Neural progenitor cell (in vitro differentiated cells): ENCODE results near the gene TSTD2. TPM values are rescaled to one million over a fixed set of nuclear protein-coding genes. Genes with fewer than 3 reads are reported as not detected.

ENCODE experiments used
- DNase-seq: peaks from one replicate; pipeline ENCODE4 v3.0.0-alpha.2; 2016; ENCODE audit warnings: low spot score
- H2AFZ ChIP-seq: fragments of 200-600 bp; sonication (generic); replicated peaks from 2 replicates; pipeline ENCODE4 v1.6.1; 2016; ENCODE audit warnings: antibody characterized with exemption
- H3F3A ChIP-seq: fragments of 200-600 bp; sonication (generic); 2 replicates; pipeline ENCODE4 v1.6.1; 2016; ENCODE audit warnings: antibody characterized with exemption, low read depth
- H3K27ac ChIP-seq: fragments of 200-600 bp; sonication (generic); 2 replicates; pipeline ENCODE4 v1.5.1; 2016; ENCODE audit warnings: mild to moderate bottlenecking
- H3K27me3 ChIP-seq: fragments of 200-600 bp; sonication (generic); 2 replicates; pipeline ENCODE4 v1.6.1; 2016; ENCODE audit warnings: mild to moderate bottlenecking, moderate library complexity
- H3K36me3 ChIP-seq: fragments of 200-600 bp; sonication (generic); 2 replicates; pipeline ENCODE4 v1.5.1; 2016
- H3K4me1 ChIP-seq: fragments of 200-600 bp; sonication (generic); 2 replicates; pipeline ENCODE4 v1.6.1; 2016; ENCODE audit warnings: mixed run types
- H3K4me2 ChIP-seq: fragments of 200-600 bp; sonication (generic); 2 replicates; pipeline ENCODE4 v1.6.1; 2016
- H3K4me3 ChIP-seq: fragments of 200-600 bp; sonication (generic); 2 replicates; pipeline ENCODE4 v1.5.1; 2016
- H3K79me2 ChIP-seq: fragments of 200-600 bp; sonication (generic); 2 replicates; pipeline ENCODE4 v1.6.1; 2016; ENCODE audit warnings: low read depth
- H3K9ac ChIP-seq: fragments of 200-600 bp; sonication (generic); 2 replicates; pipeline ENCODE4 v1.6.1; 2016
- H3K9me3 ChIP-seq: fragments of 200-600 bp; sonication (generic); 2 replicates; pipeline ENCODE4 v1.5.1; 2016; ENCODE audit warnings: low read depth
- H4K20me1 ChIP-seq: fragments of 200-600 bp; sonication (generic); 2 replicates; pipeline ENCODE4 v1.6.1; 2016; ENCODE audit warnings: low read depth
- H3K27ac Mint-ChIP-seq: 3 replicates; pipeline ENCODE4 v1.8.0; 2021; ENCODE audit warnings: mixed read lengths
- H3K27me3 Mint-ChIP-seq: 2 replicates; pipeline ENCODE4 v1.8.0; 2022; ENCODE audit warnings: low read depth, mild to moderate bottlenecking, inconsistent platforms, moderate library complexity, mixed read lengths; ENCODE audit not compliant: insufficient read depth
- H3K36me3 Mint-ChIP-seq: 3 replicates; pipeline ENCODE4 v1.8.0; 2021; ENCODE audit warnings: mixed read lengths
- H3K4me1 Mint-ChIP-seq: 3 replicates; pipeline ENCODE4 v1.8.0; 2021; ENCODE audit warnings: mixed read lengths
- H3K4me3 Mint-ChIP-seq: 3 replicates; pipeline ENCODE4 v1.8.0; 2021; ENCODE audit warnings: mild to moderate bottlenecking, moderate library complexity, mixed read lengths
- H3K9me3 Mint-ChIP-seq: 3 replicates; pipeline ENCODE4 v1.8.0; 2020; ENCODE audit warnings: mixed read lengths
- EZH2 ChIP-seq: fragments of 200-600 bp; sonication (generic); IDR thresholded peaks from 2 replicates; pipeline ENCODE4 v1.6.1; 2017; ENCODE audit warnings: antibody characterized with exemption, mild to moderate bottlenecking, moderate library complexity
- EZH2phosphoT487 ChIP-seq: fragments of 200-600 bp; sonication (generic); IDR thresholded peaks from 2 replicates; pipeline ENCODE4 v1.6.1; 2017; ENCODE audit warnings: antibody characterized with exemption
- total RNA-seq: library from RNA; depleted of rRNA; stranded (reverse); fragments of >200 nt; gene quantifications from 2 replicates; pipeline ENCODE4 v1.2.3, GENCODE V29; 2015; ENCODE audit warnings: low replicate concordance
- TF ChIP-seq, protein P1 (sequence below): fragments of 200-600 bp; sonication (generic); IDR thresholded peaks from 2 replicates; pipeline ENCODE4 v1.5.1; 2017; ENCODE audit warnings: antibody characterized with exemption, mild to moderate bottlenecking

Gene TSTD2
- total RNA-seq, 1 donor from 2014 or later: 45.4 TPM

DNA sequence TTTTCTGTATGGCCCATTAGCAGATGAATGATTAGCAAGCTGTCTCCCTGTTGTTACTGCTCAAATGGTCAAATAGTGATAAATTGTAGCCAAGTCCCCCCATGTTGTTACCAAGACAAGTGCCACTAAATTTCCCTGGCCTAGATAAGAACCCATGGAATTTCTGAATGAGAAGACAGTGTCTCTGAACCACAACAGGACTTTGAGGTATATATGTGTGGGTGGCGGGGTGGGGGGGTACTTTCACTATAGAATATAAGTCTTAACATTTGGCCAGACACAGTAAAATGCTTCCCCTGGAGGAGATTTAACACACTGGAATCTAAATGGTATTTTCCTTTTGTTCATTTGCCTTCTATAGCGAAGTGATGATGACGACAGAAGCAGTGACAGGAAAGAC lies 35.3 kb upstream of the TSTD2 start:
- Histone ChIP-seq H3K4me3 (no peak overlapping the region), H3K9me3 (no peaks in the 10 kb centered on the region), H3F3A (no peaks in the 10 kb centered on the region), H3K4me1 (no peaks in the 10 kb centered on the region), H3K27me3 (no peaks in the 10 kb centered on the region), H4K20me1 (no peaks in the 10 kb centered on the region), H3K4me2 (no peak overlapping the region), H3K9ac (no peak overlapping the region), H2AFZ (no peak overlapping the region), H3K79me2 (no peaks in the 10 kb centered on the region), H3K36me3 (peaks cover 16% of the 10 kb centered on the region), H3K27ac (no peak overlapping the region)
- Mint-ChIP-seq H3K4me1 (no peaks in the 10 kb centered on the region), H3K36me3 (peaks cover 26% of the 10 kb centered on the region), H3K9me3 (no peaks in the 10 kb centered on the region), H3K27ac (no peak overlapping the region), H3K4me3 (no peak overlapping the region), H3K27me3 (no peaks in the 10 kb centered on the region)
- DNase-seq: no peak
- TF ChIP-seq, protein P1, sequence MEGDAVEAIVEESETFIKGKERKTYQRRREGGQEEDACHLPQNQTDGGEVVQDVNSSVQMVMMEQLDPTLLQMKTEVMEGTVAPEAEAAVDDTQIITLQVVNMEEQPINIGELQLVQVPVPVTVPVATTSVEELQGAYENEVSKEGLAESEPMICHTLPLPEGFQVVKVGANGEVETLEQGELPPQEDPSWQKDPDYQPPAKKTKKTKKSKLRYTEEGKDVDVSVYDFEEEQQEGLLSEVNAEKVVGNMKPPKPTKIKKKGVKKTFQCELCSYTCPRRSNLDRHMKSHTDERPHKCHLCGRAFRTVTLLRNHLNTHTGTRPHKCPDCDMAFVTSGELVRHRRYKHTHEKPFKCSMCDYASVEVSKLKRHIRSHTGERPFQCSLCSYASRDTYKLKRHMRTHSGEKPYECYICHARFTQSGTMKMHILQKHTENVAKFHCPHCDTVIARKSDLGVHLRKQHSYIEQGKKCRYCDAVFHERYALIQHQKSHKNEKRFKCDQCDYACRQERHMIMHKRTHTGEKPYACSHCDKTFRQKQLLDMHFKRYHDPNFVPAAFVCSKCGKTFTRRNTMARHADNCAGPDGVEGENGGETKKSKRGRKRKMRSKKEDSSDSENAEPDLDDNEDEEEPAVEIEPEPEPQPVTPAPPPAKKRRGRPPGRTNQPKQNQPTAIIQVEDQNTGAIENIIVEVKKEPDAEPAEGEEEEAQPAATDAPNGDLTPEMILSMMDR: no peak
- TF ChIP-seq EZH2 (no peak), EZH2phosphoT487 (no peak)

DNA sequence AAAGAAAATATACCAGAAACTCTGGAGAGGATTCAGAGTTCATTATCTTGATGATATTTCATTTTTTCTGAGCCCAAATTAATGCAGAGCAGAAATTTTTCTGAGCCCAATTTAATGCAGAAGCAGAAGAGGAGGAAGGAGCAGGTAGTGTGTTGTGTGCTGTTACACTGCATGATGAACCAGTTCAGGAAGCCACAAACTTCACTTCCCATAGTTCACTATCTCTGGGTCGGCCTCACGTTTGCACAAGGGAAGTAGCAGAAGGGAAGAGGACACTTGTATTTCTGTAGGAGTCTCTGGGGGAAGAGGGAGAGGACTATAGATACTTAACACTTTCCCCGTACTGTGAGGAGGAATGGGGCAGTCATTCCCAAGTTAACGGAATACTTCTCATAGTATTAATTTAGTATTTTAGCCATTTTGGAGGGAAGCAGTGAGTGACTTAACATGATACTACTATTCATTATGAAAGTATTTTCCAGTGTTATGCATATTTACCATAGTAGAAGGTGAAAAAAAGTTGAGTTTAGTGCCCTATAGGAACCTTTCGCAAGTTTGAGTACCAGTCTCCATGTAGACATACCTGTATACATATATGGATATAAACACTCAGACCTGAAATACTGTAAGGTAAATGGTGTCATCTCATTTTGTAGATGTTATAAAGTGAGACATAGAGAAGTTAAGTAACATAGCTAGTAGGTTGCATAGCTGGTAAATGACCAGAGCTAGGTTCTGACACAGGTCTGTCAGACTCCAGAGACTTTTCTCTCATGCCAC lies 33.9 kb upstream of the TSTD2 start:
- Histone ChIP-seq H3K27me3 (no peaks in the 10 kb centered on the region), H3K4me2 (no peak overlapping the region), H3K4me3 (no peak overlapping the region), H2AFZ (no peak overlapping the region), H3F3A (no peaks in the 10 kb centered on the region), H3K9me3 (no peaks in the 10 kb centered on the region), H3K9ac (no peak overlapping the region), H3K4me1 (no peaks in the 10 kb centered on the region), H3K36me3 (peaks cover 14% of the 10 kb centered on the region), H3K79me2 (no peaks in the 10 kb centered on the region), H4K20me1 (no peaks in the 10 kb centered on the region), H3K27ac (no peak overlapping the region)
- TF ChIP-seq, protein P1: no peak
- TF ChIP-seq EZH2phosphoT487 (no peak), EZH2 (no peak)
- H3K36me3 Mint-ChIP-seq: peaks cover 29% of the 10 kb centered on the region
- no peaks in the 10 kb centered on the region for H3K27me3 Mint-ChIP-seq
- no peaks in the 10 kb centered on the region for H3K9me3 Mint-ChIP-seq
- no peaks in the 10 kb centered on the region for H3K4me1 Mint-ChIP-seq
- no peak overlapping the region for H3K4me3 Mint-ChIP-seq
- no peak overlapping the region for H3K27ac Mint-ChIP-seq
- no peak for DNase-seq

DNA sequence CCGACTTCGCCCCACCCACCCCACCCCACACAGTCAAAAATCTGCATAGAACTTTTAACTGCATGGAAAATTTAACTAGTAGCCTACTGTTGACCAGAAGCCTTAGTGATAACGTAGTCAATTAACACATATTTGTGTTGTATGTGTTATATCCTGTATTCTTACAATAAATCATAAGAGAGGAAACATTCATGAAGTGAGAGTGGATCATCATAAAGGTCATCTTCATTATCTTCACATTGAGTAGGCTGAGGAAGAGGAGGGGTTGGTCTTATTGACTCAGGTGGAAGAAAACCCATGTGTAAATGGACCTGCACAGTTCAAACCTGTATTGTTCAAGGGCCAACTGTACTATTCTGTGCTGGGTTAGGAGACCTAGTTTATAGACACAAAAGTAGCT lies 32.6 kb upstream of the TSTD2 start:
- no peaks in the 10 kb centered on the region for H4K20me1 ChIP-seq
- TF ChIP-seq EZH2 (no peak), EZH2phosphoT487 (no peak)
- TF ChIP-seq, protein P1: no peak
- no peak overlapping the region for H3K4me3 ChIP-seq
- no peak overlapping the region for H3K4me3 Mint-ChIP-seq
- no peaks in the 10 kb centered on the region for H3K4me1 Mint-ChIP-seq
- H3K9ac ChIP-seq: no peak overlapping the region
- H3K27ac Mint-ChIP-seq: no peak overlapping the region
- no peak overlapping the region for H2AFZ ChIP-seq
- H3K9me3 ChIP-seq: no peaks in the 10 kb centered on the region
- H3K36me3 ChIP-seq: peaks cover 17% of the 10 kb centered on the region
- DNase-seq: no peak
- H3K27ac ChIP-seq: no peak overlapping the region
- H3K36me3 Mint-ChIP-seq: peaks cover 25% of the 10 kb centered on the region
- H3K27me3 Mint-ChIP-seq: no peaks in the 10 kb centered on the region
- no peaks in the 10 kb centered on the region for H3K79me2 ChIP-seq
- no peaks in the 10 kb centered on the region for H3K27me3 ChIP-seq
- no peaks in the 10 kb centered on the region for H3K4me1 ChIP-seq
- H3F3A ChIP-seq: no peaks in the 10 kb centered on the region
- H3K9me3 Mint-ChIP-seq: no peaks in the 10 kb centered on the region
- H3K4me2 ChIP-seq: no peak overlapping the region
